Activated naive CD8-positive, alpha-beta T cell treated with anti-CD3 and anti-CD28 coated beads for 36 hours (primary cell): ENCODE results near the gene MRPL1. TPM values are rescaled to one million over a fixed set of nuclear protein-coding genes. Genes with fewer than 3 reads are reported as not detected.
"Not testable (repeated sequence)": the region's sequence is repeated elsewhere in the genome, so short reads cannot be mapped to it uniquely, and the experiment has no call there.

Source experiments
- DNase-seq: peaks from one replicate; pipeline ENCODE4 v3.0.0; 2021
- H3K27ac Mint-ChIP-seq: one replicate; pipeline ENCODE4 v1.8.0; 2022; ENCODE audit warnings: mild to moderate bottlenecking, moderate library complexity, mixed read lengths
- H3K27me3 Mint-ChIP-seq: one replicate; pipeline ENCODE4 v1.8.0; 2022; ENCODE audit warnings: mild to moderate bottlenecking, mixed read lengths
- H3K36me3 Mint-ChIP-seq: one replicate; pipeline ENCODE4 v1.8.0; 2021; ENCODE audit warnings: mild to moderate bottlenecking, mixed read lengths
- H3K4me1 Mint-ChIP-seq: one replicate; pipeline ENCODE4 v1.8.0; 2021; ENCODE audit warnings: mixed read lengths
- H3K4me3 Mint-ChIP-seq: one replicate; pipeline ENCODE4 v1.8.0; 2022; ENCODE audit warnings: mild to moderate bottlenecking, moderate library complexity, mixed read lengths
- H3K9me3 Mint-ChIP-seq: one replicate; pipeline ENCODE4 v1.8.0; 2022; ENCODE audit warnings: mixed read lengths
- total RNA-seq, 2 experiments: library from RNA; stranded (reverse); gene quantifications; one replicate each; pipeline ENCODE4 v1.2.3, GENCODE V29; 2021

MRPL1 gene
- total RNA-seq, 2 experiments from 2014 or later, result 103 to 112 TPM

- peaks cover 16% of the 10 kb centered on the region for H3K4me1 Mint-ChIP-seq
- no peaks in the 10 kb centered on the region for H3K27me3 Mint-ChIP-seq
- H3K27ac Mint-ChIP-seq, result no peak overlapping the region
- no peak overlapping the region for H3K4me3 Mint-ChIP-seq
- no peak for DNase-seq
- no peaks in the 10 kb centered on the region for H3K36me3 Mint-ChIP-seq
- no peaks in the 10 kb centered on the region for H3K9me3 Mint-ChIP-seq
Observed at GRCh38 chr4:77960367-77960766, 97.7 kb downstream of the MRPL1 start.

GRCh38 chr4:77963004-77963403 is 100.4 kb downstream of the MRPL1 start:
- Mint-ChIP-seq H3K4me1 (peaks cover 7% of the 10 kb centered on the region), H3K4me3 (no peak overlapping the region), H3K27ac (no peak overlapping the region), H3K9me3 (no peaks in the 10 kb centered on the region), H3K36me3 (no peaks in the 10 kb centered on the region), H3K27me3 (no peaks in the 10 kb centered on the region)
- no peak for DNase-seq

- DNase-seq, H3K4me1 Mint-ChIP-seq, H3K4me3 Mint-ChIP-seq, H3K9me3 Mint-ChIP-seq, H3K36me3 Mint-ChIP-seq, H3K27ac Mint-ChIP-seq: not testable (repeated sequence)
- peaks cover 19% of the 10 kb centered on the region for H3K27me3 Mint-ChIP-seq
Observed at GRCh38 chr4:77973657-77974056, 111.0 kb downstream of the MRPL1 start.

GRCh38 chr4:77982900-77983540 is 120.4 kb downstream of the MRPL1 start:
- H3K4me3 Mint-ChIP-seq, DNase-seq, H3K4me1 Mint-ChIP-seq, H3K36me3 Mint-ChIP-seq, H3K9me3 Mint-ChIP-seq, H3K27ac Mint-ChIP-seq, H3K27me3 Mint-ChIP-seq: not testable (repeated sequence)

- not testable (repeated sequence) for H3K36me3 Mint-ChIP-seq, H3K9me3 Mint-ChIP-seq, H3K27me3 Mint-ChIP-seq, H3K27ac Mint-ChIP-seq, DNase-seq, H3K4me1 Mint-ChIP-seq, H3K4me3 Mint-ChIP-seq
Observed at GRCh38 chr4:77983612-77984311, 121.1 kb downstream of the MRPL1 start.

GRCh38 chr4:77989968-77990367 is 127.3 kb downstream of the MRPL1 start:
- Mint-ChIP-seq H3K9me3 (no peaks in the 10 kb centered on the region), H3K4me3 (no peak overlapping the region), H3K4me1 (peaks cover 2% of the 10 kb centered on the region), H3K27me3 (peaks cover 8% of the 10 kb centered on the region), H3K36me3 (no peaks in the 10 kb centered on the region), H3K27ac (no peak overlapping the region)
- DNase-seq, result no peak

- Mint-ChIP-seq H3K27ac (no peak overlapping the region), H3K4me1 (peaks cover 2% of the 10 kb centered on the region), H3K36me3 (no peaks in the 10 kb centered on the region), H3K27me3 (peaks cover 5% of the 10 kb centered on the region), H3K9me3 (no peaks in the 10 kb centered on the region), H3K4me3 (no peak overlapping the region)
- DNase-seq, result no peak
Observed at GRCh38 chr4:77990456-77990855, 127.8 kb downstream of the MRPL1 start.

- Mint-ChIP-seq H3K4me3 (no peak overlapping the region), H3K36me3 (no peaks in the 10 kb centered on the region), H3K9me3 (no peaks in the 10 kb centered on the region), H3K4me1 (peaks cover 2% of the 10 kb centered on the region), H3K27ac (no peak overlapping the region), H3K27me3 (peaks cover 5% of the 10 kb centered on the region)
- no peak for DNase-seq
Observed at GRCh38 chr4:77990904-77991358, 128.3 kb downstream of the MRPL1 start.

- Mint-ChIP-seq H3K9me3 (no peaks in the 10 kb centered on the region), H3K27ac (no peak overlapping the region), H3K36me3 (no peaks in the 10 kb centered on the region), H3K4me1 (peaks cover 2% of the 10 kb centered on the region), H3K27me3 (peaks cover 5% of the 10 kb centered on the region), H3K4me3 (no peak overlapping the region)
- no peak for DNase-seq
Observed at GRCh38 chr4:77992581-77992980, 130.0 kb downstream of the MRPL1 start.

GRCh38 chr4:77994194-77994721 is 131.6 kb downstream of the MRPL1 start:
- no peak for DNase-seq
- H3K27ac Mint-ChIP-seq, result no peak overlapping the region
- peaks cover 2% of the 10 kb centered on the region for H3K4me1 Mint-ChIP-seq
- H3K27me3 Mint-ChIP-seq, result peaks cover 5% of the 10 kb centered on the region
- no peaks in the 10 kb centered on the region for H3K9me3 Mint-ChIP-seq
- no peak overlapping the region for H3K4me3 Mint-ChIP-seq
- no peaks in the 10 kb centered on the region for H3K36me3 Mint-ChIP-seq

- no peak overlapping the region for H3K27ac Mint-ChIP-seq
- H3K4me1 Mint-ChIP-seq, result no peaks in the 10 kb centered on the region
Observed at GRCh38 chr4:77996076-77996475, 133.4 kb downstream of the MRPL1 start.

GRCh38 chr4:78001531-78001930 is 138.9 kb downstream of the MRPL1 start:
- H3K4me1 Mint-ChIP-seq, result no peaks in the 10 kb centered on the region
- H3K27me3 Mint-ChIP-seq, result peaks cover 3% of the 10 kb centered on the region
- DNase-seq, result no peak
- H3K4me3 Mint-ChIP-seq, result no peak overlapping the region
- no peak overlapping the region for H3K27ac Mint-ChIP-seq
- H3K9me3 Mint-ChIP-seq, result no peaks in the 10 kb centered on the region
- no peaks in the 10 kb centered on the region for H3K36me3 Mint-ChIP-seq

More at GRCh38 chr4:77996076-77996475, 133.4 kb downstream of the MRPL1 start:
- no peaks in the 10 kb centered on the region for H3K36me3 Mint-ChIP-seq
- H3K9me3 Mint-ChIP-seq, result no peaks in the 10 kb centered on the region
- DNase-seq, result no peak
- H3K4me3 Mint-ChIP-seq, result no peak overlapping the region
- H3K27me3 Mint-ChIP-seq, result peaks cover 5% of the 10 kb centered on the region

GRCh38 chr4:78002260-78002659 is 139.6 kb downstream of the MRPL1 start:
- Mint-ChIP-seq H3K4me3 (no peak overlapping the region), H3K36me3 (no peaks in the 10 kb centered on the region), H3K9me3 (no peaks in the 10 kb centered on the region), H3K4me1 (no peaks in the 10 kb centered on the region), H3K27me3 (peaks cover 3% of the 10 kb centered on the region), H3K27ac (no peak overlapping the region)
- no peak for DNase-seq
